RPMI8226 (cell line): ENCODE data around the gene ITGA11.
A peak's percentile ranks its signal among the peaks of the same experiment; 100 is the strongest.

Source experiments
- DNase-seq: peaks from one replicate; pipeline ENCODE4 v3.0.0-alpha.2; 2015

Gene ITGA11

GRCh38 chr15:68325726-68326125 is 106.2 kb downstream of the ITGA11 start:
- no peak for DNase-seq

- DNase-seq, result no peak
Observed at GRCh38 chr15:68322796-68323195, 109.2 kb downstream of the ITGA11 start.

DNA sequence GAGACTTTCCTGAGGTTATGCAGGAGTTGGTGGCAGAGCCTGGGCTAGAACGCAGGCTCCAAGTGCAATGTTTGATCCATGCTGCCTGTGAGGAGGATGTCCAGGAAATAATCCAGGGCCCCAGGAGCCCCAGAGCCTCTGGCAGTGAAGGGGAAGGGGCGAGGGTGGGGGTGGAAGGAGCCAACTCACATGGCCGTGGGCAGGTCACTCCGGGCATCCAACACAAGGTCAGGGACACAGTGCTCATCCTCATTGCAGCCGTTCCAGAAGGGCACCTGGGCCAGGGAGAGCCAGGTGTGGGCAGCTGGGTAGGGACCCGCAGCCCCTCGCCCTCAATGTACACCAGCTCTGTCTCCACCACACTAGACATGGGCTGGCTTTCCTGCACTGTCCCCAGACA is 110.7 kb downstream of the ITGA11 start:
- no peak for DNase-seq

DNA sequence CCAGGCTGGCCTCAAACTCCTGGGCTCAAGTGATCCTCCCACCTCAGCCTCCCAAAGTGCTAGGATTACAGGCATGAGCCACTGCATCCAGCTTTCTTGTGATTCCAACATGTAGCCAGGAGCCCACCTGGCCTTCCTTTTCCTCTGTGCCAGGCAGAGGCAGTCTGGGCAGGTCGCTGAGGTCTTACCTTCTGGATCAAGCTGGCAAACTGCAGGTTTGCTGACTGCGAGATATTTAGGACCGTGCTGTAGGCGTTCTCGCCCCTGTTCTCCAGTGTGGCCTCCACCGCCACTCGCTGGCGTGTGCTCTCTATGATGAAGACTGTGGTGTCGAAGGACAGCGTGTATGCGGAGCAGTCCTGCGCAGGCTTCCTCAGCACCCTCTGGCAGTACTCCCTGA is 112.0 kb downstream of the ITGA11 start:
- DNase-seq, result no peak

GRCh38 chr15:68318931-68319909 is 112.7 kb downstream of the ITGA11 start:
- no peak for DNase-seq

- peak; percentile 25 for DNase-seq
Observed at GRCh38 chr15:68318008-68318835, 113.7 kb downstream of the ITGA11 start.

- DNase-seq, result no peak
Observed at GRCh38 chr15:68317281-68318007, 114.5 kb downstream of the ITGA11 start.

- DNase-seq, result peak; percentile 47
Observed at GRCh38 chr15:68316061-68316804, 115.7 kb downstream of the ITGA11 start.

DNA sequence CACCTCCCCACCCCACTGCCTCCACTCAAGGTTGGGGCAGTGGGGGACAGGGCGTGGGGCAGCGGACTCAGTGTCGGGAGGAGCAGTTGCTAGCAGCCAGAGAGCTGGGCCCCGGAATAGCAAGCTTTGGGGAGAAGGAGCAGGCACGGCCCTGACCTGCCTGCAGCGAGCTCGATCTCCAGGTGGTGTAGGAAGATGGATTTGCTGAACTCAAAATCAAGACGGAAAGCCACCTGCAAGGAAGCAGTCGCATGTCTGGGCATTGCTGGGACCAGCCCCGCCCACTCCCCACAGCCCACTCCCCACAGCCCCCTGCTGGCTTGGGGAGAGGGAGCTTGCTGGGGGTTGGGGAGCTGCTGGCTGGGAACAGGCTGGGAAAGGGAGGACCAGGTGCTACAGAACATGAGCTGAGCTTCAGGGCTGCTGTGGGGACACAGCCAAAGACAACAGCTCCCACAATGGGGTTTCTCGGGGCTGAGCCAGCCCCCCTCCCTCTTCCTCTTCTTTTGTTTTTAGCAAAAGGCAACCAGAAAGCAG is 116.4 kb downstream of the ITGA11 start:
- DNase-seq, result no peak

DNA sequence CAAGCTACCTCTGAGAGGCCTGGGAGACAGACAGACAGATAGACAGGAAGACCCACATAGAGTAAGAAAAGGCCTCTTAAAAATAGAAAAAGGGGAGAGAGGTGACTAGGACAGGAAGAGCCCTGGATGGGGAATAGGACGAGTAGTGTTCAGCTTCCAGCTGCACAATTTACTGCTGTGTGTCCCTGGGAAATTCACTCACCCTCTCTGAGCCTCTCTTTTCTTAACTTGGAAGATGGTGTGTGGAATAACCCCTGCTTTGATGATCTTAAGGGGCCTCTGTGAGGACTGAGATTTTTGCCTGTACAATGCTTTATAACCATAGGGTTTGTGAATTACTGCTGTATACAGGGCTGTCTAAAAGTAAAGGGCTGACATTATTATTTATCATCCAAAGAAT is 116.9 kb downstream of the ITGA11 start:
- no peak for DNase-seq

- no peak for DNase-seq
Observed at GRCh38 chr15:68314563-68314962, 117.4 kb downstream of the ITGA11 start.

GRCh38 chr15:68313501-68314410 is 118.2 kb downstream of the ITGA11 start:
- DNase-seq, result no peak

DNA sequence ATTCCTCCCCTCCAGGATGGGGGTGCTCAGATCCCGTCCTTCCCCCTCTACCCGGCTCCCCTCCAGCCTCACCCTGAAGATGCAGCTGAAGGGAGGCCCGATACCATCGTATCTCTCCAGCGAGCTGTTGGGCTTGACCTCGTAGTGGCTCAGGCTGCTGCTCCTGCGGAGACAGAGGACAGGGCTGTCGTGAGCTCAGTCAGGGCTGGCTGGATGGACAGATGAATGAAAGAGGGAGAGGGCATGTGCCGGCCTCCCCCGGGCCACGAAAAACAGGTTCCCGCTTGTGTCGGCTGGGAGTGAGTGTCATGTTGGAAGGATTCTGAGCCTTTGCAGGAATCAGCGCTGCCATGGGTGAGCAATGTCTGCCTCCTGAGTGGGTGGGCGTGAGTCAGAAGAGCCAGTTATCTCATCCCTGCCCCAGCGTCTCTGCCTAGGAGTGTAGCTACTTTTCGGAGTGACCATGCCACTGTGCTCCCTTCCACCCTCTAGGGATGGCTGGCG is 119.2 kb downstream of the ITGA11 start:
- no peak for DNase-seq

GRCh38 chr15:68311859-68312557 is 120.0 kb downstream of the ITGA11 start:
- DNase-seq, result no peak

GRCh38 chr15:68311464-68311835 is 120.5 kb downstream of the ITGA11 start:
- DNase-seq, result no peak

DNA sequence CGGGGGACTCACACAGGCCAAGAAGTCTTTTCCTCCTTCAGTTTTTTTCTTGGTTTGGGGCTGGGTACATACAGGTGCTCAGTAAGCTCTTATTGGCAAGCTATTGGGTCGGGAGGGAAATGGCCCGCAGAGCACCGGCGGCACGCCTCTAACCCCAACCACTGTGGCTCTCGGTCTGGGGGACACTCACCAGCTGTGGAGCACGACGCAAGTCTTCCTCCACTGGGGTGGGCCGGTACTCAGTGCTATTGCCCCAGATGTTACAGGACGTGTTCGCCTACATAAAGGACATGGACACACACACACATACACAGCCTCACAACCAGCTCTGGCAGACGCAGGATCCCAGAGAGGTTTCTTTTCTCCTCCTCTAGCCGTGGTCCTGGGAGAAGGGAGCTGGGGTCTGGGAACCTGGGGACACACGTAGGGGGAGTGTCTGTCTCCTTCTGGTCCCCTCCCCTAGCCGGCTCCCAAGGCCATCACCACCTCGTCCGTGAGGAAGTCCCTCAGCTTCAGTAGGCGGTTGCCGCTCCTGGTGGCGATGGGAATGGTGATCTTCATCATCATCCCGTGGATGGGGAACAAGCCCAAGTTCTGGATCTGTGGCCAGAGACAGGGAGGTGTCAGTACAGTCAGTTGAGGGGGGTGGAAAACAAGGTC is 121.0 kb downstream of the ITGA11 start:
- DNase-seq, result no peak

DNA sequence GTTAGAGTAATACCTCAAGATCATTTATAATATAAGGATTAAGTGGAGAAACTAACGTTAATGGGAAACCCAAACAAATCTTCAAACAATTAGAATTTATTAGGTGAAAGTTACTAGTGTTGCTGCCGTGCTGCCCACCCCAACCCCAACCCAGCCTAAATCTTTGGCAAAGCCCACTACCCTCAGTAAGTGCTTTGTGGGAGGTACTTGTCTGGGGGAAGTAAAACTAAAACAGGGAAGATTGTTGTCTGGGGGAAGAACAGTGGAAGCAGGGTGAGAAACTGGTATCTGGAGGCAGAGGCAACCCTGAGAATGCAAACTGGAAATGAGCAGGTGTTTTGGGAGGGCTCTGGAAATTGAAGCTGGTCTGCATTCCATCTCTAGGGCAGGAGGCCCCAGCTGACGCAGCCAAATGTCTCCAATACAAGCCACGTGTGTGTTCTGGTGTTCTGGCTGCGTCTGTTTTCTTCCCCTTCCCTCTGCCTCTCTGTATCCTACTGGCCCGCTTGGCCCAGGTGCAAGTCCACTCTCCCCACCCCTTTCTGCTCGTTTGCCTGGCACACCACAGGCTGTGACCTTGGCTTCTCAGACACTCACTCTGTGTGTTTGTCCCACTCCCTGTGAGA is 121.7 kb downstream of the ITGA11 start:
- peak; percentile 73 for DNase-seq

GRCh38 chr15:68309024-68309423 is 122.9 kb downstream of the ITGA11 start:
- DNase-seq, result no peak
